Astrocyte of the spinal cord (primary cell): Measurements from ENCODE around the gene SLC18A3.

Experiments used
- DNase-seq: peaks from one replicate; pipeline ENCODE4 v3.0.0; 2011; ENCODE audit warnings: low read depth, low spot score
- H3K4me3 ChIP-seq: 2 replicates; pipeline ENCODE4 v1.5.1; 2011; ENCODE audit warnings: low read depth, mild to moderate bottlenecking, low read length, moderate library complexity
- in situ Hi-C: cut with HindIII; loops from 2 replicates; pipeline ENCODE4 v1.10.0; 2017; ENCODE audit warnings: low sequenced_read_pairs
- TF ChIP-seq, protein P1 (sequence below): IDR thresholded peaks from 2 replicates; pipeline ENCODE4 v1.5.1; 2012; ENCODE audit warnings: low read depth, mild to moderate bottlenecking, low read length, inconsistent platforms

Gene SLC18A3

DNA sequence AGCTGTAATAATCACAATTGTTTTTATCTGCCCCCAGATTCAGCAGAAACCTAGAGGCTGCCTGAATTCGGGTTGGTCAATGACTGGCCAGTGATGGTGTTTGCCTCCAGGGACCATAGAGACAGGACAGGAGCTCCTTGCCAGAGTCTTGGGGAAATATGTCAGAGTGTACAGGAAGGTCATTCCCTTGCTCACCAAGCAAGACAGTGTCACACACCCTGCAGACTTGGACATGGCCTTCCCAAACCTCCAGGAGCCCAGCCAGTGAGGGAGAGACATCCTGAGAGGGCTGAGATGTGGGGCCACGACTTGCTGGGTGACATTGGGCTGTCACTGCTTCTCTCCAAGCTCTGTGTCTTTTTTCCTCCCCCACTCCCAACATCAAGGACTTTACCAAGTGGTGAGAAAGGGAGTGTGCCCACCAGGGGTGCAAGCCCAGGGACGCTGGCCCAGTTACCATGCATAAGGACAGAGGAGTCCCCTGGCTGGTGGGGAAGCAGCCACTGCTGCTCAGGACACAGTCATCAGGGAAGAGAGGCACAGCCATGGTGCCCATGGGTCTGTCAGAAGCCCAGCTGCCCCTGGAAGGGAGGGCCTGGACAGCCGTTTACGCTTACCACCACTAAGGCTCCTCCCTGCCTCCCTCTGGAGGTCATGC lies 44.1 kb downstream of the SLC18A3 start:
- TF ChIP-seq, protein P1, sequence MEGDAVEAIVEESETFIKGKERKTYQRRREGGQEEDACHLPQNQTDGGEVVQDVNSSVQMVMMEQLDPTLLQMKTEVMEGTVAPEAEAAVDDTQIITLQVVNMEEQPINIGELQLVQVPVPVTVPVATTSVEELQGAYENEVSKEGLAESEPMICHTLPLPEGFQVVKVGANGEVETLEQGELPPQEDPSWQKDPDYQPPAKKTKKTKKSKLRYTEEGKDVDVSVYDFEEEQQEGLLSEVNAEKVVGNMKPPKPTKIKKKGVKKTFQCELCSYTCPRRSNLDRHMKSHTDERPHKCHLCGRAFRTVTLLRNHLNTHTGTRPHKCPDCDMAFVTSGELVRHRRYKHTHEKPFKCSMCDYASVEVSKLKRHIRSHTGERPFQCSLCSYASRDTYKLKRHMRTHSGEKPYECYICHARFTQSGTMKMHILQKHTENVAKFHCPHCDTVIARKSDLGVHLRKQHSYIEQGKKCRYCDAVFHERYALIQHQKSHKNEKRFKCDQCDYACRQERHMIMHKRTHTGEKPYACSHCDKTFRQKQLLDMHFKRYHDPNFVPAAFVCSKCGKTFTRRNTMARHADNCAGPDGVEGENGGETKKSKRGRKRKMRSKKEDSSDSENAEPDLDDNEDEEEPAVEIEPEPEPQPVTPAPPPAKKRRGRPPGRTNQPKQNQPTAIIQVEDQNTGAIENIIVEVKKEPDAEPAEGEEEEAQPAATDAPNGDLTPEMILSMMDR: no peak
- in situ Hi-C loops: no loop called here
- no peak for DNase-seq
- no peak overlapping the region for H3K4me3 ChIP-seq

- no peak for DNase-seq
- H3K4me3 ChIP-seq: no peak overlapping the region
- in situ Hi-C loops: no loop called here
- TF ChIP-seq, protein P1: no peak
Measured at GRCh38 chr10:49655099-49655498, 45.0 kb downstream of the SLC18A3 start.

GRCh38 chr10:49656845-49657493 lies 46.9 kb downstream of the SLC18A3 start:
- DNase-seq: no peak
- H3K4me3 ChIP-seq: no peak overlapping the region
- in situ Hi-C loops: no loop called here
- TF ChIP-seq, protein P1: no peak

GRCh38 chr10:49657606-49658005 lies 47.5 kb downstream of the SLC18A3 start:
- in situ Hi-C loops: no loop called here
- TF ChIP-seq, protein P1: no peak
- no peak overlapping the region for H3K4me3 ChIP-seq
- no peak for DNase-seq

DNA sequence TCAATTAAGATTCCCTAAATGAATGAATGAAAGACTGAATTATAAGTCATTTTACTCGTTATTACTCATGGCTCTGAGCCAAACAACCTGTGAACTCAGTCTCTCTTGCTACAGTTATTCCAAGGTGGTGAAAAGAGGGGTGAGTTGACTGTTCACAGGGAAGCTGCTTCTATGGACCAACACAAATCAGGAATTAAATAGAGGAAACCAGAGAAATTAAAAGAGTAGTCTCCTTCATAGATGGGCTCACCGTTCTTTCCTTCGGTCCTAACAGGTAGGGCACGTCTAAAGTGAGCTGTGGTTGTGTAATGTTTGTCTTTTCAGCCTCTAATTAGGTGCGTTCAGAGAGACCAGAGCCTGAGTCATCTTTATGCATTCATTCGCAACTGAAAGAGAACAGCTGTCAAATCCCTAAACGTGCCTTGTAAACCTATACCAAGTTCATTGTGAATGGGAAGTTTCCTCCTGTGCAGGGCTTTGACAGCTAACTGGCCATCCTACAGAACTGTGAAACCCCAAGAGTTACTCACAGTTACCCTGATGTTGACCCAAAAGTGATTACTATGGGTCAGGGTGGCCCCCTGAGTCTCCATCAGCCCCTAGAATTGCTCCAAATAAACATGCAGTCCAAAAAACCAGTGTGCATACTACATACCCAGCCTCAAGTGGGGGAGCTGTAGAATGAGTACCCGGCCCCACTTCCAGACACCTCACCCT lies 51.2 kb downstream of the SLC18A3 start:
- TF ChIP-seq, protein P1: no peak
- in situ Hi-C loops: no loop called here
- DNase-seq: no peak

More for the DNA sequence above, 51.2 kb downstream of the SLC18A3 start:
- no peak overlapping the region for H3K4me3 ChIP-seq
